KOPT-K1 (cell line): ENCODE measurements around the gene LCE1E.

ENCODE experiments used
- H3K27ac ChIP-seq: fragments of 200-600 bp; sonication (generic); 2 replicates; pipeline ENCODE4 v1.5.1; 2016; ENCODE audit warnings: antibody characterized with exemption, mild to moderate bottlenecking, low read depth, low read length; ENCODE audit not compliant: poor library complexity, severe bottlenecking
- H3K36me3 ChIP-seq: fragments of 200-600 bp; sonication (generic); 2 replicates; pipeline ENCODE4 v1.5.1; 2017; ENCODE audit warnings: antibody characterized with exemption, mild to moderate bottlenecking, low read length, moderate library complexity; ENCODE audit not compliant: insufficient read depth
- H3K9me3 ChIP-seq: fragments of 200-600 bp; sonication (generic); 2 replicates; pipeline ENCODE4 v1.5.1; 2017; ENCODE audit warnings: antibody characterized with exemption, low read length, mild to moderate bottlenecking; ENCODE audit not compliant: insufficient read depth, poor library complexity, severe bottlenecking

The LCE1E gene, protein sequence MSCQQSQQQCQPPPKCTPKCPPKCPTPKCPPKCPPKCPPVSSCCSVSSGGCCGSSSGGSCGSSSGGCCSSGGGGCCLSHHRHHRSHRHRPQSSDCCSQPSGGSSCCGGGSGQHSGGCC

DNA sequence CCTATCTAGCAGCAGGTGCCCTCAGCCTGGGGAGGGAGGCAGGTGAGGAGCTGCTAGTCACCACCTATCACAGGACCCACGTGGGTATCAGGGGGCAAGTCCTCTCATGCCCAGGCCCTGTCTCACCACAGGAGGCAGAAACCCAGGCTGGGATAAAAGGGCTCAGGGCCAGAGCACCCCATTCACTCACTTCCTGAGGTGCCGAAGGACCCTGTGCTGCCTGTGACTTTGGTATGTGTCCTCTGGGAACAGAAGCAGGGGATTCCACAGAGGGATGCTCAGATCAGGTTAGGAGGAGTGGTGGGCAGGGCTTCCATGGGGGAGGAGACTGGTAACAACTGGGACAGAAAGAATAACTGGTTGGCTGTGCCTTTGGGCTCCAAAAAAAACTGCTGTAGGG lies at the start of gene LCE1E:
LCE1E (plus strand) TSS at position 181 of the 400 bp plus-strand sequence. CDS start 1,043 bp downstream, outside the sequence.
- no peak within 1 kb of the TSS for H3K27ac ChIP-seq
- H3K36me3 ChIP-seq: no peaks in the 10 kb centered on the region
- H3K9me3 ChIP-seq: no peaks in the 10 kb centered on the region

DNA sequence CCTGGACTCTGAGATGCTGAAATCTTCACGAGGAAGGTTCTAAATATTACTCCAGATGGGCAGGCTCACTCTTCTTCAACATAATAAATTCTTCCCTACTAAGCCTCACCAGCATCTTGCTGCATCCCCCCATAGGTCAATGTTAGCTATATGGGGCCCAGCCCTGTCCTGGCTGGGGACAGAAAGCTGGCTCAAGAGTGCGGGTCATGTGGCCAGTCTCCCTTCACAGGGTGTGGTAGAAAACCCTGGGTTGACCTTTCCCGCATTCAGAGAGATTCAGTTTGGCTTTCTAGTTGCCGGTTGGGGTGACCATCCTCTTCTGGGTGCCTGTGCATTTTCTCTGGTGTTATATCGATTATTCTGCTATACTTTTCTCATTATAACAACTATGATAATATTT lies 48.1 kb upstream of the LCE1E start:
- Histone ChIP-seq H3K9me3 (no peaks in the 10 kb centered on the region), H3K27ac (no peak overlapping the region), H3K36me3 (no peaks in the 10 kb centered on the region)

DNA sequence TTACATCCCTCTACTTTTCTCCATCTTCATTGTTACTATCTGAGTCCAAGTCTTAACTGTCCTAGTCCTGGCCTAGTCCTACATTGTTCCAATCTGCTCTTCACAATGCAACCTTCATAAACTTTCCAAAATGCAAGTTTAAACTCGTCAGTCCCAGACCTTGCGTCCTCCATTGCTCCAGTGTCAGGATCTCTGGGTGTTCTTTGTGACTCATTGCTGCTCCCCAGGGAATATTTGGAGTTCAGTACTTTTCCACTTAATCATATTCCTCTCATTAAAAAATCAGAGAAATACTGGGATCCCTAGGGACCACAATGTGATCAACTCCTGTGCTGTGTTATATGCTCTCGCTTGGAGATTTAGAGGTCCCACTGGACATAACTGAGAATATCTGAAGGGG lies 46.2 kb upstream of the LCE1E start:
- no peaks in the 10 kb centered on the region for H3K9me3 ChIP-seq
- H3K36me3 ChIP-seq: no peaks in the 10 kb centered on the region
- no peak overlapping the region for H3K27ac ChIP-seq

DNA sequence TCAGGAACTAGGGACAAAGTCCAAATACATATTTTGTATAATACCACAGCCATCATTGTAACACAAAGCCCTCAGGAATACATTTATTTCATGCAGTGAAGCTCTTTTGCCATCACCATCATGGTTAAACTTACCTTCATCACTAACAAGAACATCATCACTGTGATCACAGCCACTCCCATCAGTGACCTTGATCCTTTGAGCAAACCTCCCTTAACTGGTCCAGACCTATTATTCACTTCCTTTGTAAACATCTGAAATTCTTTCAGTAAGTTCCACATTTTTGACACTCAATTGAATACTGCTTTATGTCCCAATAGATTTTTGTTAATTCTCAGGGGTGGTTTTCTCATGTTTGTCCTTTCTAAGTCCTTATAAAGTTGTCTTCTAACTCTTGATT lies 44.4 kb upstream of the LCE1E start:
- Histone ChIP-seq H3K36me3 (no peaks in the 10 kb centered on the region), H3K9me3 (no peaks in the 10 kb centered on the region), H3K27ac (no peak overlapping the region)

DNA sequence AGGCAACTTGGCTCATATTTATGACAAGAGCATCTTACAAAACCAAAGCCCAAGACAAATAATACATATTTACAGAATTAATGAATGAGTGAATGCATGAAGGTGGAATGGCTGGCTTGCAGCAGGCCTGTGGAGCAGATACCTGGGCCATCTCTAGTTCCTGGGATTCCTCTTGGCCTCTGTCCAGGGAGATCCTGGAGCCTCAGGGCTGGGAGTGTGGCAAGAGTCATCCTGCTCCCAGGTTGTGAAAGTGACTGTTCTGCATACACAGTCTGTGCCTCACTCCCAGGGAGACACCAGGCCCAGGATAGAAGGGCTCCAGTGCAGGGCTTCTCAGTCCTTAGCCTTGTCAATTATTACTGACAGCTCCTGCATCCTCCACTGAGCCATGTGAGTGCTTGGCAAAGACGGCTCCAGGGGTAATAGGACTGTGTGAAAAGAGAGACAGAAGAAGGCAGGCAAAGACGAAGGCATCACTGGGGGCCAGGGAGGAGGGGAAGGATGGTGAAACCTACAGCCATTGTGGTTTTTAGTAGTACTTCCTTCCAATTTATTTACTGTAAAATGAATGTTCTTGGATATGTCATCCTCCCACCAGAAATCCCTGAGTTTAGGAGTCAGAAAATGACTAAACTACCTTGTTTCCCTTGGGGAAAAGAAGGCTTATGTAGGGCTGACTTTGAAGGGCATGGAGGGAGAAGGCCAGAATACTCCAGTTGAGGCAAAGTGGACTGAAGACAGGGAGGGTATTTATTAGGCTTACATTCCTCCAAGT lies 42.5 kb upstream of the LCE1E start:
- H3K9me3 ChIP-seq: no peaks in the 10 kb centered on the region
- no peak overlapping the region for H3K27ac ChIP-seq
- H3K36me3 ChIP-seq: no peaks in the 10 kb centered on the region

DNA sequence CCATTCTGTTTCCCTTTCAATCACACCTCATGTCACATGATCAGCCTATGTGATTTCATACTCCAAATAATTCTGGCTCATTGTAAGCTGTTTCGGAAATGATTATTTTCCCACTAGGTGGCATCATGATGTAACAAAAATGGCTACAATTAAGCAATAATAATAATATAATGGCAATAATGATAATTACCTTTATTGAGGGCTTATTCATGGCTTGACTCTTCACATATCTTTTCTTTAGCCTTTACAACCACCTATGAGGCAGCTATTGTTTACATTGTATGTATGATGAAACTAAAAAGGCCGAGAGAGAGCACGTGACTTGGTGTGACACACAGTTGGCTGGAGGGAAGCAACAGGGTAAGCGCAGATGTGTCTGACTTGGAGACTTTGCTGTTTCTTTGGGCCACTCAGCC lies 40.8 kb upstream of the LCE1E start:
- H3K27ac ChIP-seq: no peak overlapping the region
- H3K36me3 ChIP-seq: no peaks in the 10 kb centered on the region
- no peaks in the 10 kb centered on the region for H3K9me3 ChIP-seq

DNA sequence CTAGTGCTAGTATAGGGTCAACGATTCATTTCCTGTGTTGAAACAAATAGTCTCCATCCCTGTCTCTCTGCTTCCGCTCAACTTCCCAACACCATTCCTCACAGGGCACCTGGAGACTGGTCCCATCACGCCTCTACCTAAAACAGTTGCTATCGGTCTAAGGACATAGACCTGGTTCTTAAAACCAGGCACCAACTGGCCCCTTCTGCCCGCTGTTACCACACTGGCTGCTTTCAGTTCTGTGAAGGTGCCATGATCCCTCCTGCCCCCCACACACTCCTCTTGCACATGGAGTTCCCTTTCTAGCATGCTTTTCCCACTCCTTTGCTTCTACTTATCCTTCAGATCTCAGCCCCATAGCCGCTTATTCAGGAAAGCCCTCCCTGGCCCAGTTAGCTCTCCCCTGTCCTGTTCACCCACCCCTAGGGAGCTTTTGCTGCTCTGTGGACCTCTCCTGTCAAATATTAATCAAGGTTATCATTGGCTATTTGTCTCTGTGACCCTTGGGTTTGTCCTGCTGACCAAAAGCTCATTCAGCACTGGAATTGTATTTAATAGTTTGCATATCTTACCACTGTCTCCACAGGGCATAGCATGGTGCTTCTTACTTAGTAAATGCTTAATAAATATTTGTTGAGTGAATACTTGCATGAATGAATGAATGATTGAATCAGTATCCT lies 40.2 kb upstream of the LCE1E start:
- H3K9me3 ChIP-seq: no peaks in the 10 kb centered on the region
- H3K27ac ChIP-seq: no peak overlapping the region
- H3K36me3 ChIP-seq: no peaks in the 10 kb centered on the region

DNA sequence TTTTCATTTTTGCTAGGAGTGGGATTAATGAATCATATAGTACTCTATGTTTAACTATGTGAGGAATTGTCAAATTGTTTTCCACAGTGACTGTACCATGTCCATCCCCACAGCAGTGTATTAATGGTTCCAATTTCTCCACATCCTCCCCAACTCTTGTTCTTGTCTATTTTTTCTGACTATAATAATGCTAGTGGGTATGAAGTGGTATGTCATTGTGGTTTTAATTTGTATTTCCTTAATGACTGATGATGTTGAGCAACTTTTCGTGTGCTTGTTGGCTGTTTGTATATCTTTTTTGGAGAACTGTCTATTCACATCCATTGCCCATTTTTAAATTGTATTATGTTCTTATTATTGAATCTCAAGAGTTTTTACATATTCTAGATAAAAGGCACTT lies 38.2 kb upstream of the LCE1E start:
- Histone ChIP-seq H3K36me3 (no peaks in the 10 kb centered on the region), H3K9me3 (no peaks in the 10 kb centered on the region), H3K27ac (no peak overlapping the region)

DNA sequence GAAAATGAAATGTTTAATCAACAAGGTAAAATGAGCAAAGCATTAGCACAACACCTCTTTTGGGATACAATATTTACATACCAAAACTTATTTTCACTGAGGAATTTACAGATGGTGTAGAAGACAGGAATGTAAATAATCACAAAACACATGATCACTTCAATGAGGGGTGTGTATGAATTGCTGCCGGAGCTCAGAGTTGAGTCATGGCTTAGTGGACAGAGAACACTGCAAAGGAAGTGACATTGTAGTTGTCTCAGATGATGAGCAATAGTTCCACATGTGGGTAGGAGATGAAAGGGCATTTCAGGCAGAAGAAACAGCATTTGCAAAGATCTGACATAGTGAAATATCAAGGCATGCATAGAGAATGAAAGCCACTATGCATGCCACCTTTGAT lies 33.8 kb upstream of the LCE1E start:
- Histone ChIP-seq H3K36me3 (no peaks in the 10 kb centered on the region), H3K27ac (no peak overlapping the region), H3K9me3 (no peaks in the 10 kb centered on the region)

DNA sequence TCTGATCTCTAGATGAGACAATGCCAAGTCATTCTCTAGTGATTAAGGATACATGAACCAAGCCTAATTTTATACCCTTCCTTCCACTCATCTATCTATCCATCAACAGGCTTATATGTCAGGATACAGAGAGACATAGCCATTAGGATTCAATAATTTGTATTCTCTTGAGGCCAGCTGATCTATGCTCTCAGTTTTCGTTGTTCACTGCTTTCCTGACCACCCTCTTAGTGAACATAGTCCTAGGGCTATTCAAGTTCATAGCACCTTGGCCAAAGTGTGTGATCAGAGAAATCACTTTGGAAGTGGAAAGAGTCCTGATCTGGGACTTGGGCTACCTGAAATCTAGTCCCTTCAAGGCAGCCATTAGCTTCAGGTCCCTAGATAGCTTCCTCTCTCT lies 32.5 kb upstream of the LCE1E start:
- Histone ChIP-seq H3K9me3 (no peaks in the 10 kb centered on the region), H3K36me3 (no peaks in the 10 kb centered on the region), H3K27ac (no peak overlapping the region)

DNA sequence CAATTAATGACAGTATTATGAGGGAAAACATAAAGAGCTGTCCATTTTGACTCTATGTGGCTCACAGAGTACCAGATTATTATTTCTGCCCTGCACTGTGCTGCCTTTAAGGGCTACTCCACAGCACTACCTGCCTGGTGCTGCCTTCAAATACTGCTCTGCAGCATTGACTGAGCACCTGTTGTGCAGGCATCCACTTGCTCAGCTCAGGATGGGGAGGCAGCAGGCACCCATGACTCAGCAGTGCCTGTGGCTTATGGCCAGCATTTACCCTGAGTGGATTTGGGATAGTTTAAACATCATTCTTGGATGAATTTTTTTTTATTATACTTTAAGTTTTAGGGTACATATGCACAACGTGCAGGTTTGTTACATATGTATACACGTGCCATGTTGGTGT lies 29.2 kb upstream of the LCE1E start:
- Histone ChIP-seq H3K27ac (no peak overlapping the region), H3K36me3 (no peaks in the 10 kb centered on the region), H3K9me3 (no peaks in the 10 kb centered on the region)

DNA sequence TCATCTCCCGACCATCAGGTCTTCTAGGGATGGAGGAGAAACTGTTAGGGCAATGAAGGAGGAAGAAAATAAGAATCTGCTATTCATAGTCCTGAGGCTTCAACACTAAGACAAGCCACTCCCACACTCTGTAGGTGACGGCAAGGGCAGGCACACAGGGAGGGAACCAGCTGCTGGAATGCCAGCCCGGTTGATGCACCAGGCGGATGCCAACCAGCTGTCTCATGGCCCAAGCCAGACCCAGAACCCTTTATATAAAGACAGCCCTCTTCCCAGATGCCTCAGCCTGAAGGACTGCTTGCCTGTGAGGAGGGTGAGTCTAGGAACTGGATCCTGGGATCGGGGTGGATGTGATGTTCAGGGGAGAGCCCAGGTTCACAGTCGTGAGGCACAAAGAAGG lies 28.3 kb upstream of the LCE1E start, which contains the start of gene KPRP:
KPRP (plus strand) TSS at position 279 of the 400 bp plus-strand sequence. CDS start 1,564 bp downstream, outside the sequence.
- H3K9me3 ChIP-seq: no peaks in the 10 kb centered on the region
- H3K27ac ChIP-seq: no peak within 1 kb of the TSS
- H3K36me3 ChIP-seq: no peaks in the 10 kb centered on the region

DNA sequence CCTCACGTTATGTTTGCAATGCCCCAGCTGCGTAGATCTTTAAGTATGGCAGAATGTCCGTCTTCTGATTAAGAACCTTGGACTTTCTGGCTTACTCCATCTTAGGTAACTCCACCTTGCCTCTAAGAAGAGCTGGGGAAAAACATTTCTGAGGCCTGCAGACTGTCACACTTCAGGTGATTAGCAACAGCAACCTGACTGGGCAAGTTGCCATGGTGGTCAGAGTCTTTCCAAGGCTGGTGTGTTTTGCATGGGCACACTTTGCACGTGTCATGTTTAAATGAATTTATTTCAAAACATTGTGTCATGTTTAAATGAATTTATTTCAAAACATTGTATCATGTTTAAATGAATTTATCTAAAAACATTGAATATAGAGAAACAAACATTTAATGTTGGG lies 27.4 kb upstream of the LCE1E start:
- H3K27ac ChIP-seq: no peak overlapping the region
- no peaks in the 10 kb centered on the region for H3K9me3 ChIP-seq
- H3K36me3 ChIP-seq: no peaks in the 10 kb centered on the region

DNA sequence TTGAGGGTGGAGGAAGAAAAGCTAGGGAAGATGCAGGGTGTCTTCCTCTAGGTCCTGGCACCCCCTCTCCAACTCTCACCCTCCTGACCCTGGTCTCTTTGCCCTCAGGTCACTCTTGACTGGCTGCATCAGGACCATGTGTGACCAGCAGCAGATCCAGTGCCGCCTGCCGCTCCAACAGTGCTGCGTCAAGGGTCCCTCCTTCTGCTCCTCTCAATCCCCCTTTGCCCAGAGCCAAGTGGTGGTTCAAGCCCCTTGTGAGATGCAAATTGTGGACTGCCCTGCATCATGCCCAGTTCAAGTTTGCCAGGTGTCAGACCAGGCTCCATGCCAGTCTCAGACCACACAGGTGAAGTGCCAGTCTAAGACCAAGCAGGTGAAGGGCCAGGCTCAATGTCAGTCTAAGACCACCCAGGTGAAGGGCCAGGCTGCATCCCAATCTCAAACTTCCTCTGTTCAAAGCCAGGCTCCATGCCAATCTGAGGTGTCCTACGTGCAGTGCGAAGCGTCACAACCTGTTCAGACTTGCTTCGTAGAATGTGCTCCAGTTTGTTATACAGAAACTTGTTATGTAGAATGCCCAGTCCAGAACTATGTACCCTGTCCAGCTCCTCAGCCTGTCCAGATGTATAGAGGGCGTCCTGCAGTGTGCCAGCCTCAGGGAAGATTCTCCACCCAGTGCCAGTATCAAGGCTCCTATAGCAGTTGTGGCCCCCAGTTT lies 26.4 kb upstream of the LCE1E start:
- no peaks in the 10 kb centered on the region for H3K36me3 ChIP-seq
- no peaks in the 10 kb centered on the region for H3K9me3 ChIP-seq
- H3K27ac ChIP-seq: no peak overlapping the region

DNA sequence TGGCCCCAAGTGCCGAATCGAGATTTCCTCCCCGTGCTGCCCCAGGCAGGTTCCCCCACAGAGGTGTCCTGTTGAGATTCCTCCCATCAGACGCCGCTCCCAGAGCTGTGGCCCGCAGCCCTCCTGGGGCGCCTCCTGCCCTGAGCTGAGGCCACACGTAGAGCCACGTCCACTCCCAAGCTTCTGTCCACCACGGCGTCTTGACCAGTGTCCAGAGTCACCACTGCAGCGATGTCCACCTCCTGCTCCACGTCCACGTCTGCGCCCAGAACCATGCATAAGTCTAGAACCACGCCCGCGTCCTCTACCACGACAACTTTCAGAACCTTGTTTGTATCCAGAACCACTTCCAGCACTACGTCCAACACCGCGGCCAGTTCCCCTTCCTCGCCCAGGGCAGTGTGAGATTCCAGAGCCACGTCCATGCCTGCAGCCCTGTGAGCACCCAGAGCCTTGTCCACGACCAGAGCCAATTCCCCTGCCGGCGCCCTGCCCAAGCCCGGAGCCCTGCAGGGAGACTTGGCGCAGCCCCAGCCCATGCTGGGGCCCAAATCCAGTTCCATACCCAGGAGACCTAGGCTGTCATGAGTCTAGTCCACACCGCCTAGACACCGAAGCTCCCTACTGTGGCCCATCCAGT lies 25.4 kb upstream of the LCE1E start:
- H3K27ac ChIP-seq: no peak overlapping the region
- no peaks in the 10 kb centered on the region for H3K9me3 ChIP-seq
- no peaks in the 10 kb centered on the region for H3K36me3 ChIP-seq
